Measurements from ENCODE around the gene CHST5. TPM values are rescaled to one million over a fixed set of nuclear protein-coding genes. Genes with fewer than 3 reads are reported as not detected.

CHST5 gene
- total RNA-seq, 1 experiment from 2014 or later = 0.11 TPM

DNA sequence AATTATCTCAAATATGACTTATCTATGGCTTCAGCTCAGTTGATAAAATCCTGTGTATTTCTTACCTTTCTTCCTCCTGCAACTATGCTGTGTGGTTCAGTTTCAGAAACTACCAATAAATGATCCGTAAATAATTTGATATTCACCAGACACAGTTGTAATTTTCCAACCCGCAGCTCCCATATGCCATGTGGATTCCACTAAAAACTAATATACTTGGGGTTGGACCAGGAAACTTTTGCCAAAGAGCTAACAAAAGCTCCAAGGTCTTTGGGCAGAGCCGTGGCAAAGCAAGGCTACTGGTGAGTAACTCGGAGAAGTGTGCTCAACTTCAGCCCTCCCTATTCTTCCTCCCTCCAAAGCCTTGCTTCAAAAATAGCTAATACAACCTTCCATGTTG is 38.4 kb downstream of the CHST5 start:
- Mint-ChIP-seq H3K4me3 (ENCODE audit: unreplicated experiment) (no peak overlapping the region), H3K27me3 (ENCODE audit: insufficient read depth, unreplicated experiment) (no peaks in the 10 kb centered on the region), H3K4me1 (ENCODE audit: low read depth, unreplicated experiment) (peaks cover 6% of the 10 kb centered on the region), H3K36me3 (ENCODE audit: insufficient read depth, unreplicated experiment) (no peaks in the 10 kb centered on the region), H3K9me3 (ENCODE audit: unreplicated experiment) (no peaks in the 10 kb centered on the region), H3K27ac (ENCODE audit: unreplicated experiment) (no peak overlapping the region)
- no peaks in the 10 kb centered on the region for H3K9me3 ChIP-seq
- no peaks in the 10 kb centered on the region for H3K36me3 ChIP-seq (ENCODE audit: control insufficient read depth, insufficient read depth, low read length)
- TF ChIP-seq, protein P1, sequence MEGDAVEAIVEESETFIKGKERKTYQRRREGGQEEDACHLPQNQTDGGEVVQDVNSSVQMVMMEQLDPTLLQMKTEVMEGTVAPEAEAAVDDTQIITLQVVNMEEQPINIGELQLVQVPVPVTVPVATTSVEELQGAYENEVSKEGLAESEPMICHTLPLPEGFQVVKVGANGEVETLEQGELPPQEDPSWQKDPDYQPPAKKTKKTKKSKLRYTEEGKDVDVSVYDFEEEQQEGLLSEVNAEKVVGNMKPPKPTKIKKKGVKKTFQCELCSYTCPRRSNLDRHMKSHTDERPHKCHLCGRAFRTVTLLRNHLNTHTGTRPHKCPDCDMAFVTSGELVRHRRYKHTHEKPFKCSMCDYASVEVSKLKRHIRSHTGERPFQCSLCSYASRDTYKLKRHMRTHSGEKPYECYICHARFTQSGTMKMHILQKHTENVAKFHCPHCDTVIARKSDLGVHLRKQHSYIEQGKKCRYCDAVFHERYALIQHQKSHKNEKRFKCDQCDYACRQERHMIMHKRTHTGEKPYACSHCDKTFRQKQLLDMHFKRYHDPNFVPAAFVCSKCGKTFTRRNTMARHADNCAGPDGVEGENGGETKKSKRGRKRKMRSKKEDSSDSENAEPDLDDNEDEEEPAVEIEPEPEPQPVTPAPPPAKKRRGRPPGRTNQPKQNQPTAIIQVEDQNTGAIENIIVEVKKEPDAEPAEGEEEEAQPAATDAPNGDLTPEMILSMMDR (IDR thresholded peaks at IDR 0.05; ENCODE audit: insufficient read depth in 1 of 2, low read depth in 1 of 2, low read length in 1 of 2, severe bottlenecking in 1 of 2, unreplicated experiment in 1 of 2) = no peak
- intact Hi-C loops (cut with micrococcal nuclease; ENCODE audit: unreplicated experiment) = no loop called here
- POLR2A ChIA-PET = interaction anchor here (0.8 kb wide), 1 partner anchor 19 kb away, joined by 7 read pairs; no protein-coding TSS in a partner anchor
- no TSS peak for BruUV-seq (replicated peaks)
- no peak for DNase-seq
- H3K4me3 ChIP-seq (ENCODE audit: low read depth, low read length) = no peak overlapping the region
- H3K4me1 ChIP-seq = no peaks in the 10 kb centered on the region
- CTCF ChIA-PET = no interaction called here
- H3K27me3 ChIP-seq (replicated peaks; ENCODE audit: control insufficient read depth, insufficient read depth, low read length) = no peaks in the 10 kb centered on the region

DNA sequence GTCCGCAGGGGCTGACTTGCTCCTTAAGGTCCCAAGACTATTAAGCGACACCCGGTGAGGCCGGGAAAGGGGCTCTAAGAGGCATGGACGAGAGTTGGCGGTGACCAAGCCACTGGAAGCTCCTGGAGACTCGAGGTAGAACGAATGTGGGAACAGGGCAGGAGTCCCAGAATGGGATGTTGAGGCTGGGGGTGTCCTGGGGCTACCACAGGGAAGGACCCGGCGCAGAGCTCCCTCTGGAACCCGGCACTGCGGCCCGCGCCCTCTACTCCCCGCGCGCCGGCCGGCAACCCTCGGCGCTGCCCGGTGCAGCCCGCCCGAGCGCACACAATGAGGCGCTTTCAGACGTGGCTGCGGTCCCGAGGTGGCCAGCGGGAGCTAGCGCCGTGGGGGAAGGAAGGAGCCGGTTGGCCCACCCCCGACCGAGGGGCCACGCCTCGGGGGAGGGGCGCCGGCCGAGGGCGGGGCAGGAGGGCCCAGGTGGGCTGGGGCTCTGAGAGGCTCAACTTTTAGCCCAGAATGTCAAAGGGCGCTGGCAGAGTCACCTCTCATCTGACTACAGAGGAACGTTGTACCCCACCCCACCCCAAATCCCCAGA is 40.7 kb downstream of the CHST5 start, which contains the start of gene CHST6:
TSS of gene CHST6 (minus strand) at position 366 of the 599 bp plus-strand sequence. CDS start 15,613 bp downstream, outside the sequence.
- Histone ChIP-seq H3K36me3 (ENCODE audit: control insufficient read depth, insufficient read depth, low read length) (no peaks in the 10 kb centered on the region), H3K27me3 (replicated peaks; ENCODE audit: control insufficient read depth, insufficient read depth, low read length) (no peaks in the 10 kb centered on the region), H3K9me3 (no peaks in the 10 kb centered on the region), H3K4me1 (no peaks in the 10 kb centered on the region), H3K4me3 (ENCODE audit: low read depth, low read length) (peak within 1 kb of the TSS; percentile 49)
- H3K27me3 Mint-ChIP-seq (ENCODE audit: insufficient read depth, unreplicated experiment) = no peaks in the 10 kb centered on the region
- no peaks in the 10 kb centered on the region for H3K36me3 Mint-ChIP-seq (ENCODE audit: insufficient read depth, unreplicated experiment)
- ChIA-PET POLR2A (interaction anchor here (1.0 to 1.3 kb wide), 2 partner anchors 22 to 128 kb away, joined by 3 to 14 read pairs; partner anchors contain the start of gene ADAT1), CTCF (interaction anchor here (0.6 to 2.2 kb wide), 6 partner anchors 22 to 363 kb away, joined by 3 to 17 read pairs (median 4); partner anchors contain the start of genes CFDP1, TMEM170A and TMEM231)
- no TSS peak for BruUV-seq (replicated peaks)
- no peaks in the 10 kb centered on the region for H3K9me3 Mint-ChIP-seq (ENCODE audit: unreplicated experiment)
- peak within 1 kb of the TSS; percentile 94 for H3K4me3 Mint-ChIP-seq (ENCODE audit: unreplicated experiment)
- TF ChIP-seq, protein P1 (IDR thresholded peaks at IDR 0.05; ENCODE audit: insufficient read depth in 1 of 2, low read depth in 1 of 2, low read length in 1 of 2, severe bottlenecking in 1 of 2, unreplicated experiment in 1 of 2) = no peak
- intact Hi-C loops (cut with micrococcal nuclease; ENCODE audit: unreplicated experiment) = no loop called here
- H3K4me1 Mint-ChIP-seq (ENCODE audit: low read depth, unreplicated experiment) = peaks cover 6% of the 10 kb centered on the region
- peak within 1 kb of the TSS; percentile 65 for H3K27ac Mint-ChIP-seq (ENCODE audit: unreplicated experiment)
- peak; percentile 69 to 71 for DNase-seq

DNA sequence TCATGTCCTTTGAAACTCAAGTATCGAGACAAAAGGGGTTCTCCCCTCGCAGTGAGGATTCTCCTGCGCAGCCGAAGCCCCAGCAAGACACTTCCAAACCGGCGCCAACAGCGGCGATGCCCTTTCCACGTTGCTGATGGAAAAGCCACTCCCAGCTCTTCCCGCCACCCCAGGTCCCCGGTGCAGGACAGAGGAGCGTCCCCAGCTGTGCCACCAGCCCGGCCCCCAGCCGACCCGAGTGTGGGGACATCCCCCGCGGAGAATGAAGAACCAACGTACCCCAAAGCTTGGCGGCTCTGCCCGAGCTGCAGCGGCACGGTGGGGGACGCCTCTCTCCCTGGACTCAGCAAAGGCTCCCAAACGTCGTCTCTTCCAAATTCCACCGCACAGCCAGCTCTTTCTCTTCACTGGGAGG is 41.2 kb downstream of the CHST5 start:
- no TSS peak for BruUV-seq (replicated peaks)
- Mint-ChIP-seq H3K27ac (ENCODE audit: unreplicated experiment) (peak overlapping the region; percentile 65), H3K4me3 (ENCODE audit: unreplicated experiment) (peak overlapping the region; percentile 94), H3K9me3 (ENCODE audit: unreplicated experiment) (no peaks in the 10 kb centered on the region), H3K36me3 (ENCODE audit: insufficient read depth, unreplicated experiment) (no peaks in the 10 kb centered on the region), H3K4me1 (ENCODE audit: low read depth, unreplicated experiment) (peaks cover 6% of the 10 kb centered on the region), H3K27me3 (ENCODE audit: insufficient read depth, unreplicated experiment) (no peaks in the 10 kb centered on the region)
- ChIA-PET POLR2A (interaction anchor here (1.0 to 1.3 kb wide), 2 partner anchors 22 to 128 kb away, joined by 3 to 14 read pairs; partner anchors contain the start of gene ADAT1), CTCF (interaction anchor here (0.7 to 2.2 kb wide), 5 partner anchors 22 to 62 kb away, joined by 3 to 17 read pairs (median 4); partner anchors contain the start of genes CFDP1, TMEM170A and TMEM231)
- no peaks in the 10 kb centered on the region for H3K9me3 ChIP-seq
- DNase-seq = peak in 1 of 2 experiments; percentile 22
- no peaks in the 10 kb centered on the region for H3K4me1 ChIP-seq
- peak overlapping the region; percentile 49 for H3K4me3 ChIP-seq (ENCODE audit: low read depth, low read length)
- H3K36me3 ChIP-seq (ENCODE audit: control insufficient read depth, insufficient read depth, low read length) = no peaks in the 10 kb centered on the region
- TF ChIP-seq, protein P1 (IDR thresholded peaks at IDR 0.05; ENCODE audit: insufficient read depth in 1 of 2, low read depth in 1 of 2, low read length in 1 of 2, severe bottlenecking in 1 of 2, unreplicated experiment in 1 of 2) = no peak
- intact Hi-C loops (cut with micrococcal nuclease; ENCODE audit: unreplicated experiment) = no loop called here
- no peaks in the 10 kb centered on the region for H3K27me3 ChIP-seq (replicated peaks; ENCODE audit: control insufficient read depth, insufficient read depth, low read length)
